Right renal cortex interstitium (tissue), 3 donors: ENCODE data around the gene NANP. TPM values are rescaled to one million over a fixed set of nuclear protein-coding genes. Genes with fewer than 3 reads are reported as not detected.

Experiments used
- DNase-seq, 3 donors: peaks; one replicate each; pipeline ENCODE4 v3.0.0-alpha.2; 2013; ENCODE audit warnings: low read depth in 3 of 3, low spot score in 2 of 3
- polyA plus RNA-seq, 3 donors: library from polyadenylated mRNA; unstranded; fragments of 120-200 nt; gene quantifications; one replicate each; pipeline ENCODE4 v1.2.1, GENCODE V29; 2013; ENCODE audit not compliant: insufficient read length in 3 of 3

The NANP gene
- polyA plus RNA-seq, 3 donors, result 6.3 to 7.0 (median 6.8) TPM

- no peak for DNase-seq
Observed at GRCh38 chr20:25573288-25574251, 50.2 kb downstream of the NANP start.

- no peak for DNase-seq
Observed at GRCh38 chr20:25571817-25572216, 52.0 kb downstream of the NANP start.

DNA sequence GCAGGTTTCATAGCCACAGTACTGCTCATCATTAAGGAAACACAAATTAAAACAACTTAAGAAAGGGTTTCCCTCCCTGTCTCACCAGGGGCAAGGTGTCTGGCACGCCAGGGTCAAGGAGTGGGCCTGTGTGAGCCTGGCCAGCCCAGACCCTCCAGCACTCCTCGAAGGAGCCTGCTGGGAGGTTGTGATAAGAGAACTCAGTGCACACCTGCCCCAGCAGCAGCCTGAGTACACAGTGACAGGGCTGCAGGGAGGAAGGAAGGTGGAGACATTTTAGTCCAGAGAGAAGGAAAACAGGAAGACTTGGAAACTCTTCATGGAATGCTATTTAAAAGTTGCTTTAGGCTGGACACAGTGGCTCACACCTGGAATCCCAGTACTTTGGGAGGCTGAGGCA lies 52.6 kb downstream of the NANP start:
- DNase-seq, result no peak

- no peak for DNase-seq
Observed at GRCh38 chr20:25570148-25570530, 53.7 kb downstream of the NANP start.

- no peak for DNase-seq
Observed at GRCh38 chr20:25567286-25567685, 56.5 kb downstream of the NANP start.

GRCh38 chr20:25566821-25567220 lies 57.0 kb downstream of the NANP start:
- DNase-seq, result no peak

- no peak for DNase-seq
Observed at GRCh38 chr20:25565578-25566157, 58.1 kb downstream of the NANP start.

DNA sequence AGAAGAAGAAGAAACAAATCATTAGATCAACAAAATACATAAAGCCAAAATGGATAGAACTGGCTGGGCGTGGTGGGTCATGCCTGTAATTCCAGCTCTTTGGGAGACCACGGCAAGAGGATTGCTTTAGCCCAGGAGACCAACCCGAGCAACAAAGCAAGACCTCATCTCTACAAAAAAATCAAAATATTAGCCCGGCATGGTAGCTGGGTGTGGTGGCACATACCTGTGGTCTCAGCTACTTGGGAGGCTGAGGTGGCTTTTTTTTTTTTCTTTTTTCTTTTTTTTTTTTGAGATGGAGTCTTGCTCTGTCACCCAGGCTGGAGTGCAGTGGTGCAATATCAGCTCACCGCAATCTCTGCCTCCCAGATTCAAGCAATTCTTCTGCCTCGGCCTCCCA lies 59.9 kb downstream of the NANP start:
- no peak for DNase-seq

GRCh38 chr20:25563362-25563761 lies 60.5 kb downstream of the NANP start:
- no peak for DNase-seq

Other genes starting within 250 kb of the NANP start
- 10 to 100 TPM; 50.8 to 59.8 (median 57.5) TPM for gene ABHD12, start 233.2 kb downstream of the NANP start, polyA plus RNA-seq
- 10 to 100 TPM; 18.5 to 20.0 (median 19.3) TPM for gene GINS1, start 216.3 kb downstream of the NANP start, polyA plus RNA-seq
- gene NINL, start 38.5 kb downstream of the NANP start, polyA plus RNA-seq, result 10 to 100 TPM; 38.9 to 47.1 (median 42.2) TPM
- 10 to 100 TPM; 23.5 to 27.1 (median 24.8) TPM for gene ZNF337, start 72.8 kb upstream of the NANP start, polyA plus RNA-seq